MV-4-11 (cell line): Measurements from ENCODE around the gene PLEKHA1.

ENCODE experiments used
- DNase-seq: peaks from one replicate; lab custom pipeline; 2025; lab: John Stamatoyannopoulos, UW

Gene PLEKHA1

GRCh38 chr10:122347170-122347841 lies 27.2 kb upstream of the PLEKHA1 start:
- DNase-seq = no peak

- DNase-seq = no peak
Observed at GRCh38 chr10:122348512-122348911, 26.0 kb upstream of the PLEKHA1 start.

- no peak for DNase-seq
Observed at GRCh38 chr10:122348935-122349361, 25.6 kb upstream of the PLEKHA1 start.

GRCh38 chr10:122349758-122350369 lies 24.6 kb upstream of the PLEKHA1 start:
- no peak for DNase-seq

GRCh38 chr10:122350893-122351292 lies 23.6 kb upstream of the PLEKHA1 start:
- DNase-seq = no peak

- DNase-seq = no peak
Observed at GRCh38 chr10:122352817-122353525, 21.5 kb upstream of the PLEKHA1 start.

- no peak for DNase-seq
Observed at GRCh38 chr10:122354383-122354782, 20.1 kb upstream of the PLEKHA1 start.

- no peak for DNase-seq
Observed at GRCh38 chr10:122357685-122358084, 16.8 kb upstream of the PLEKHA1 start.

- no peak for DNase-seq
Observed at GRCh38 chr10:122359621-122360020, 14.9 kb upstream of the PLEKHA1 start.

GRCh38 chr10:122361046-122361445 lies 13.5 kb upstream of the PLEKHA1 start:
- DNase-seq = no peak

GRCh38 chr10:122362031-122362592 lies 12.4 kb upstream of the PLEKHA1 start:
- DNase-seq = no peak

GRCh38 chr10:122362621-122363020 lies 11.9 kb upstream of the PLEKHA1 start:
- DNase-seq = no peak

GRCh38 chr10:122363311-122363710 lies 11.2 kb upstream of the PLEKHA1 start:
- no peak for DNase-seq

- no peak for DNase-seq
Observed at GRCh38 chr10:122363722-122364463, 10.6 kb upstream of the PLEKHA1 start.

- DNase-seq = no peak
Observed at GRCh38 chr10:122368502-122369254, 5.8 kb upstream of the PLEKHA1 start.

- no peak for DNase-seq
Observed at GRCh38 chr10:122373108-122373507, 1.4 kb upstream of the PLEKHA1 start.

- DNase-seq = no peak
Observed at GRCh38 chr10:122373721-122374120, 787 bp upstream of the PLEKHA1 start.

- DNase-seq = peak; percentile 71
Observed at GRCh38 chr10:122374859-122375678, 561 bp downstream of the PLEKHA1 start.

- no peak for DNase-seq
Observed at GRCh38 chr10:122375679-122376160, 1.2 kb downstream of the PLEKHA1 start.

- DNase-seq = no peak
Observed at GRCh38 chr10:122376364-122376961, 2.0 kb downstream of the PLEKHA1 start.
